Colon (tissue), 2 donors: ENCODE results near the gene RALGDS.
"Not testable (repeated sequence)": the region's sequence is repeated elsewhere in the genome, so short reads cannot be mapped to it uniquely, and the experiment has no call there.

Experiments used
- FAIRE-seq: peaks from 2 replicates; lab custom pipeline; 2012; peaks lifted over from hg19 to GRCh38; lab: Jason Lieb, UNC
- donor health status: control.
- donor health status: control.

The RALGDS gene

GRCh38 chr9:133121198-133121914 is at the start of gene RALGDS:
Gene RALGDS, minus strand, starts transcription at chr9:133121240. Its CDS starts 86 bp downstream, at chr9:133121154.
- FAIRE-seq: no peak

- no peak for FAIRE-seq
Measured at GRCh38 chr9:133170716-133171115, 49.7 kb upstream of the RALGDS start.

GRCh38 chr9:133169687-133170086 is 48.6 kb upstream of the RALGDS start:
- not testable (repeated sequence) for FAIRE-seq

- no peak for FAIRE-seq
Measured at GRCh38 chr9:133169102-133169501, 48.1 kb upstream of the RALGDS start.

- no peak for FAIRE-seq
Measured at GRCh38 chr9:133168432-133168831, 47.4 kb upstream of the RALGDS start.

- no peak for FAIRE-seq
Measured at GRCh38 chr9:133167769-133168168, 46.7 kb upstream of the RALGDS start.

- no peak for FAIRE-seq
Measured at GRCh38 chr9:133167096-133167730, 46.2 kb upstream of the RALGDS start.

GRCh38 chr9:133166392-133166791 is 45.4 kb upstream of the RALGDS start:
- no peak for FAIRE-seq

GRCh38 chr9:133165452-133165730 is 44.4 kb upstream of the RALGDS start:
- FAIRE-seq: no peak

GRCh38 chr9:133164191-133164590 is 43.2 kb upstream of the RALGDS start:
- no peak for FAIRE-seq

- no peak for FAIRE-seq
Measured at GRCh38 chr9:133163504-133164172, 42.6 kb upstream of the RALGDS start, which contains the start of gene GBGT1. Gene GBGT1, minus strand, starts transcription at chr9:133163914. Its CDS starts 1,502 bp downstream, at chr9:133162412.

- no peak for FAIRE-seq
Measured at GRCh38 chr9:133162861-133163503, 41.9 kb upstream of the RALGDS start.

- no peak for FAIRE-seq
Measured at GRCh38 chr9:133161547-133161950, 40.5 kb upstream of the RALGDS start.

GRCh38 chr9:133160742-133161546 is 39.9 kb upstream of the RALGDS start:
- FAIRE-seq: no peak

GRCh38 chr9:133158695-133159094 is 37.7 kb upstream of the RALGDS start:
- no peak for FAIRE-seq

GRCh38 chr9:133155156-133155555 is 34.1 kb upstream of the RALGDS start:
- FAIRE-seq: no peak

GRCh38 chr9:133154097-133154989 is 33.3 kb upstream of the RALGDS start:
- no peak for FAIRE-seq

GRCh38 chr9:133153227-133154096 is 32.4 kb upstream of the RALGDS start:
- no peak for FAIRE-seq

- FAIRE-seq: no peak
Measured at GRCh38 chr9:133151601-133152525, 30.8 kb upstream of the RALGDS start.
